ENCODE measurements around the gene IFI27L1. TPM values are rescaled to one million over a fixed set of nuclear protein-coding genes. Genes with fewer than 3 reads are reported as not detected.

IFI27L1 gene
- total RNA-seq, 1 donor from 2014 or later = 30.0 TPM

DNA sequence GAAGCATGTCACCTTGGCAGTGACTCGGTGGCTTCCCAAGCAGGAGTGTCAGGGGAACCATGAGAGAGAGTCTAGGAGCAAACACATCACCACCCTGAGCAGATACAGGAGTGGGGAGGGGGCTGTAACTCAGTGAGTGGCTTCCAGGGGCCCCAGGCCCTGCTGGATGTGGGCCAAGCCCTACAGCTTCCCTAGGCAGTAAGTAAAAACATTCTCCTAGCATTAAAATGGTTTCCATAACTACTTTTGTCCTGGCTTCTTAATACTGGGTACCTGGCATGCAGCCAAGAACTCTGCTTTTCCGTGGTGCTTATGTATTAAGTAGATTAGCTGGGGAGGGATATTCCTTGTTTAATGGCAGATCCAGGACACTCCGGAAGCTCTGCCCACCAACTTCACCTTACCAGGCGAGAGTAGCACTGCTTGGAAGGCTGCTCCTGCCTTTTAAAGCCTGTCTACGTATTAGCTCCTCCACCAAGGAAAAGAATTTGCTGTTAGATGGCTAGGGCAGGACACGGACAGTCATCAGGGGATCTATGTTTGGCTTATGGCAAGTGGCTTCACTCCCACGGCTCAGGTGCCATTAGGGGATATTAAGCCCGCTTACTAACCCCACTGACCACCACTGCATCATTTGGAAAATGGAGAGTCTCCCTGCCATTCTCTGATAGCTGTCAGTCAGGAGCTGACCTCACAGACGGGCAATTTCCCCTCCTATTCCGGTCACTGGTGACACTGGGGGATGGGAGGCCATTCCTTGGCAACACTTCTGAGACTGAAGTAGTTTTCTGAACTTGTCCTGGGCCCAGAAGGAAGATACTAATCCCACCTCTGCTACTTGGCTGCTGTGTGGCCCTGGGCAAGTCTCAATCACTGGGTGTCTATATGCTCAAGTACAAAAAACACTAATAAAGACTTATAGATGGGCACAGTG is 32.2 kb upstream of the IFI27L1 start:
- peaks cover 37% of the 10 kb centered on the region for H3K36me3 Mint-ChIP-seq (ENCODE audit: unreplicated experiment)
- no peak overlapping the region for H3K27ac Mint-ChIP-seq (ENCODE audit: unreplicated experiment)
- H3K9me3 Mint-ChIP-seq (ENCODE audit: unreplicated experiment) = no peaks in the 10 kb centered on the region
- no peak overlapping the region for H3K4me3 Mint-ChIP-seq (ENCODE audit: unreplicated experiment)
- peak; percentile 75 for DNase-seq (ENCODE audit: extremely low spot score, unreplicated experiment)
- TF ChIP-seq CTCF (IDR thresholded peaks at IDR 0.05) = no peak
- no peaks in the 10 kb centered on the region for H3K4me1 Mint-ChIP-seq (ENCODE audit: unreplicated experiment)
- H3K27me3 Mint-ChIP-seq (ENCODE audit: unreplicated experiment) = no peaks in the 10 kb centered on the region

DNA sequence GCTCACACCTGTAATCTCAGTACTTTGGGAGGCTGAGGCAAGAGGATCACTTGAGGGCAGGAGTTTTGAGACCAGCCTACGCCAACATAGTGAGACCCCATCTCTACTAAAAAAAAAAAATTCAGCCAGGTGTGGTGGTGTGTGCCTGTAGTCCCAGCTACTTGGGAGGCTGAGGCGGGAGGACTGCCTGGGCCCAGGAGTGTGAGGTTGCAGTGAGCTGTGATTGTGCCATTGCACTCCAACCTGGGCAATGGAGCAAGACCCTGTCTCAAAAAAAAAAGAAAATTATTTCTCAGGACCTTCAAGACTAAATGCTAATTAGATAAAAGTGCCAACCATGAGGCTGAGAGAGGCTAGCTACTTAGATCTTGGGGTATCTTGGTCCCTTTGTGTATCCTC is 31.5 kb upstream of the IFI27L1 start:
- Mint-ChIP-seq H3K27me3 (ENCODE audit: unreplicated experiment) (no peaks in the 10 kb centered on the region), H3K27ac (ENCODE audit: unreplicated experiment) (no peak overlapping the region), H3K9me3 (ENCODE audit: unreplicated experiment) (no peaks in the 10 kb centered on the region), H3K4me1 (ENCODE audit: unreplicated experiment) (no peaks in the 10 kb centered on the region), H3K4me3 (ENCODE audit: unreplicated experiment) (no peak overlapping the region), H3K36me3 (ENCODE audit: unreplicated experiment) (peaks cover 43% of the 10 kb centered on the region)
- TF ChIP-seq CTCF (IDR thresholded peaks at IDR 0.05) = no peak
- DNase-seq (ENCODE audit: extremely low spot score, unreplicated experiment) = peak; percentile 32

- H3K4me1 Mint-ChIP-seq (ENCODE audit: unreplicated experiment) = no peaks in the 10 kb centered on the region
- no peak for TF ChIP-seq CTCF (IDR thresholded peaks at IDR 0.05)
- peaks cover 45% of the 10 kb centered on the region for H3K36me3 Mint-ChIP-seq (ENCODE audit: unreplicated experiment)
- peak; percentile 32 for DNase-seq (ENCODE audit: extremely low spot score, unreplicated experiment)
- no peak overlapping the region for H3K27ac Mint-ChIP-seq (ENCODE audit: unreplicated experiment)
- no peaks in the 10 kb centered on the region for H3K9me3 Mint-ChIP-seq (ENCODE audit: unreplicated experiment)
- no peaks in the 10 kb centered on the region for H3K27me3 Mint-ChIP-seq (ENCODE audit: unreplicated experiment)
- no peak overlapping the region for H3K4me3 Mint-ChIP-seq (ENCODE audit: unreplicated experiment)
These were observed 30.8 kb upstream of the IFI27L1 start for GRCh38 chr14:94050231-94050880.

DNA sequence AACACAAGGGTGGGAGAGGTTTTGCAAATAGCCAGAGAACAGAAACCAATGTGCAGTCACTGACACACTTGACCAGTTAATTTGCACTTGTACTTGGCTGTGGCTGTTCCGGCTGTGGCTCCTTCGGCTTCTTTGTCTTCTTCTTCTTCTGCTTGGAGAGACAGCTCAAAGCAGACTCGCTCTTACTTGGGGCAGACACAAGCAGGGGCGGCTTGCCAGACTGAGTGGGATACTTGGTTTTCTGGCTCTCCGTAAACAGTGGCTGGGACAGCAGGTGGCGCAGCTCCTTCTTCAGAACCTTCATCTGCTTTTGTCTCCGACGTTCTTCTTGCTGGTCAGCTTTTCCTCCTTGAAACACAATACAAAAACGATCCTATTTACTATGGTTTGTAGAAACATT is 30.0 kb upstream of the IFI27L1 start:
- DNase-seq (ENCODE audit: extremely low spot score, unreplicated experiment) = peak; percentile 53
- Mint-ChIP-seq H3K4me1 (ENCODE audit: unreplicated experiment) (no peaks in the 10 kb centered on the region), H3K27ac (ENCODE audit: unreplicated experiment) (no peak overlapping the region), H3K36me3 (ENCODE audit: unreplicated experiment) (peaks cover 52% of the 10 kb centered on the region), H3K9me3 (ENCODE audit: unreplicated experiment) (no peaks in the 10 kb centered on the region), H3K4me3 (ENCODE audit: unreplicated experiment) (no peak overlapping the region), H3K27me3 (ENCODE audit: unreplicated experiment) (no peaks in the 10 kb centered on the region)
- peak; percentile 51 for TF ChIP-seq CTCF (IDR thresholded peaks at IDR 0.05)

GRCh38 chr14:94051779-94052178 is 29.3 kb upstream of the IFI27L1 start:
- Mint-ChIP-seq H3K36me3 (ENCODE audit: unreplicated experiment) (peaks cover 56% of the 10 kb centered on the region), H3K4me1 (ENCODE audit: unreplicated experiment) (no peaks in the 10 kb centered on the region)

More at GRCh38 chr14:94051779-94052178, 29.3 kb upstream of the IFI27L1 start:
- no peak for TF ChIP-seq CTCF (IDR thresholded peaks at IDR 0.05)
- Mint-ChIP-seq H3K27ac (ENCODE audit: unreplicated experiment) (no peak overlapping the region), H3K4me3 (ENCODE audit: unreplicated experiment) (no peak overlapping the region), H3K9me3 (ENCODE audit: unreplicated experiment) (no peaks in the 10 kb centered on the region), H3K27me3 (ENCODE audit: unreplicated experiment) (no peaks in the 10 kb centered on the region)
- DNase-seq (ENCODE audit: extremely low spot score, unreplicated experiment) = peak; percentile 68

All from osteocyte (in vitro differentiated cells).